GM19238 (cell line): ENCODE results near the gene VPS39.

Source experiments
- DNase-seq: peaks from one replicate; pipeline ENCODE4 v3.0.0; 2011; ENCODE audit warnings: low spot score; ENCODE audit not compliant: insufficient read length

The VPS39 gene

DNA sequence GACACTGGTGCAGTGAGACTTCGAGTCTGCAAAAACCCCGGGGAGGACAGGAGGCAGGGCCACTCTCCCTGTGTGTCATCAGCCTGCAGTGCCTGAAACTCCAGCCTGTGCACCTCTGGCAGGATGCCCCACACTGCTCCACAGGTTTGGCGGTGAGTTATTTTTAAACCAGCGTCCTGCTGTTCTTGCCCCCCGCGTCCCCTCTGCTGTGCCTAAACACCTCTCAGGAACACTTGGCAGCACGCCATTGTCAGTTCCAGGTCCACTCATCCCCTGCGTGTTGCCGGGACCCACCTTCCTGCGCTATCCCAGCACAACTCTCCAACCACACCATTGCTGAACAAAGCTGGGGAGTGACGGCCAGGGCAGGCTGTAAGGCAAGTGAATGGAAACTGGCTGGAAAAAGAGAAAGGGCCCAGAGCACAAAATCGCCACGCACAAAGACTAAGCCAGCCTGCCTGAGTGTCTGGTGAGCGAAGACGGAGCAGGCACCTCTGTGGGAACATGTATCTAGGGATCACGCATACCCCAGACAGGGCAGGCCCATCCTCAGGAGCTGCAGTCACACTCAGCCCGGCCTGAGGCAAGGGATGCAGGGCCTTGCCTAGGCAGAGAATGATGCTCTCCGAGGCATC is 48.6 kb downstream of the VPS39 start:
- no peak for DNase-seq

DNA sequence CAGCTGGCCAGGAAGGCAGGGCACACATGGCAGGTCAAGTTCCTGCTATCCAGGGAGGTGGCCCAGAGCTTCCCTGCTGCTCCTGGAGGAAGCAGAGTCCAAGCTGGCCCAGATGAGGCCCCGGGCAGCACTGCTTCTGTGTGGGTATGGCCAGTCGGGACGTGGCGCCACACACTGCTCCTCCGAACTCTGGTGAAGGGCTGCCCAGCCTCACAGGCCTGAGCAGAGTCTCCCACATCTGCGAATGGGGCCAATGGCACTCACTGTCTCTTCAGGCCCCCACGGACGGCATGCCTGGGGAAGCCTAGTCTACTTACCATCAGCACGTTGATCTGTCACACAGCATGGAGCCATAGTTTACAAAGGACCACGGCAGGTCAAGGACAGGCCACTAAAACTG is 49.2 kb downstream of the VPS39 start:
- DNase-seq = no peak

DNA sequence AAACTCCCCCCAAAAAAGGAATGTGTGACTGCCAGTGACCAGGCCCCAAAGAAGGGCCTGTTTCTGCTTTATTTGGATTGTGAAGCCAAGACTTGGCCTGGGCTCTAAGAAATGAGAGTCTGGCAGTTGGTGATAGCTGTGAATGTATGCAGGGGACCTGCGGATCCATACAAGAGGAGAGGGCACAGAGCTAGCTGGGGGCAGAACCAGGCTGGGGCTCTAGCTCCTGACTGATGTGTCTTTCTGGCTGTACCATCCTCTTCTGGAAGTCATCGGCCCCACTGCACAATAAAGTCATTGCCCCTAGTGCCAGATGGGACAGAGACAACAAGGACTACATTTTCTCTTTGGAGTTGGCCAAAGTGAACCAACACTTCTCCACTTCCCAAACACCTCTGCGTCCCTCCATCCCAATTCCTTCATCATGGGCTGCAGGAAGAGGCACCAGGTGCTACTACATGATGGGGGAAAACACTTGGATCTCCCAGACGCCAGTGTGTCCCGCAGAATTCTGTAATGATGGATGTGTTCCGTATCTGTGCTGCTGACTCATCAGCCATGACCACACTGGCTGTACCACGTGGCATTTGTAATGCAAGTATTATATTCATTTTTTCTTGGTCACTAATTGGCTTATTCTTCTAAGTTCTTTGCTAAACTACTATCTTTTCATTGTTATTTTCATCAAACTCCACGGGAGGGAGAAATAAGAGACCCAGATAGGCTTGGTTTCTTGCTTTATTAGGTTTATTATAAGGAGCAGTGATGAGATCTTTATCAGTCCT is 49.9 kb downstream of the VPS39 start:
- DNase-seq = no peak

DNA sequence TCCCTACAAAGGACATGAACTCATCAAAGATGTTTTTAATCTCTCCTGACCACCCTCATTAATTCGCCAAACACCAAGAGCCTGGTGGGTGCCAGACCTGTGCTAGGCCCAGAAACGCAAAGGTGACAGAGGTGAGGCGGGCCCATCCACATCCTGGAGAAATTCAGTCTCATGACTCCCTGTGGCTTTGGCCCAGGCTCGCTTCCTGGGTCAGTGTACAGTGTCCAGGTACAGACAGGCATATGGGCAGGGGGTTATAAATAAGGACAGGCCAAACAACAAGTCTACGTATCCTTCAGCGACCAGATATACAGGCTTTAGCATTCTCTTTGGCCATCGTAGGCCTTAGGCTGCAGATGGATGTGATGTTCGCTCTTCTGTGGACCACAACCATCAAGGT is 50.7 kb downstream of the VPS39 start:
- no peak for DNase-seq

DNA sequence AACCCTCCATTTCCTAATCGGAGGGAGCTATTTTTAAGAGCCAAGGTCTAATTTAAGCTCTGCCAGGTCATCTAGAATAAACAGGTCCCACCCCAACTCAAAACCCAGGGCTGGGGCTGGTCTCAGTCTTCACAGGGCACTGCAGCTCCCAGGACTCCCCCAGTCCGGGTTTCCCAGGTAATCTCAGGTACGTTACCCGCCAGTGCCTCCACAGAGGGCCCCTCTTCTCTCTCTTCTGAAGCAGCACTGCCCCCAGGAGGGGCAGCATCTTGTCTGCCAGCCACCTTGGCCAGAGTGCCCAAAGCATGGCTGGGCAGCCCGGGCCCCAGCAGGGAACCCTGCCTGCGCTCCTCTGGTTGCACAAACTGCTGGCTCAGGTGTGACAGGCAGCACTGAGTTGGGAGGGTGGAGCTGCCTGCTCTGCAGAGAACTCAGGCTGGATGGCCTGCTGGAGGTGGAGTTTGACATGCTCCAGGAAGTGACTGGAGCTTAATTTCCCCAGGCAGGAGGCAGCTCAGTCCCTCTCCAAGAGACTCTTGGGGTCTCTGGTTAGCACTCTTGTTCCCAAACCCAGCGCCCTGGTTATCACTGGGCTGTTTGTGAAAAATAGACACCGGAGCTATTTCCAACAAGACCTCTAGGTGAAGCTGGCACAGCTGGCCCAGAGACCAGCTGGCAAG is 51.7 kb downstream of the VPS39 start, which contains the start of gene PLA2G4F:
PLA2G4F (minus strand) TSS at position 394 of the 680 bp plus-strand sequence; CDS start at position 307, 87 bp downstream.
- DNase-seq = no peak

DNA sequence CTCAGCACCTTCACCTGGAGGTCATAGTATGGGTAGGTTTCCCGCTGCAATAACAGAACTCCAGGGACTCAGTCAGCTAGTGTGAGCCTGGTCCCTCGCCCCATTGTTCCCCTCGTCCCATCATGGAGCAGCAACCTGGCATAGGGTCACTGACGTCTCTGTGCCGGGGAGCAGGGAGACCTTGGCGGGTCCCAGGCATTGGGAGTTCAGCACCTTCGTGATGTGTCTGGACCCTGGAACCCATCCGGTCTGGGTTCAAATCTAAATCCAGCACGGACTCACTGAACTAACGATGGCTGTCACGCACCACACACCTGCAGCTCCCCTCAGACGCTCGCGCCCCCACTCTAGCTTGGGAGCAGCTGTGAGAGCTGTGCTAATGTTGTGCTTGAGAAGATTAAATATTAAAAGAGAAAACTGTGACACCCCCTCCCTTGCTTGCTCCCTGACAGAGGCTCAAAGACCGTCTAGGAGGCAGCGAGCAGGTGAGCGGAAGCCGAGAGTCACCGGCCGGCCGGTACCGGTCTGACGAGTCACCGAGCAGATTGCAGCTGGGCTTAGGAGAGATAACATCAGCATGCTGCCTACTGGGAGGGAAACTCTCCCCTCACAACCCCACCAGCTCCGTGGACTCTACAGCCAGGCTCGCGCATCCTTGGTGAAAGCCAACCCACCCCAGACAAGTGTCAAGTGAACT is 52.4 kb downstream of the VPS39 start:
- no peak for DNase-seq

DNA sequence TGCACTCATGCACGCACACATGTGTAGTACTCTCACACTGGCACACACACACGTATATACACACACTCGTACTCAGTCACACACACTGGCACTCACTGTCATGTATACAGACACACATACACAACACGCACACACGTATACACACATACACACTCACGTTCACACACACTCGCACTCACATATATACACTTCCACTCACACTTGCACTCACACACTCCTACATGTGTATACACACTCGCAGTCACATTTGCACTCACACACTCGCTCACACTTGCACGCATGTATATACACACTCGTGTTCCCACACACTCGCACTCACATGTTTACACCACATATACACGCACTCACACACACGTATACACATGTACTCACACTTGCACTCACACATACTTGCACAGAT is 53.1 kb downstream of the VPS39 start:
- DNase-seq = no peak

DNA sequence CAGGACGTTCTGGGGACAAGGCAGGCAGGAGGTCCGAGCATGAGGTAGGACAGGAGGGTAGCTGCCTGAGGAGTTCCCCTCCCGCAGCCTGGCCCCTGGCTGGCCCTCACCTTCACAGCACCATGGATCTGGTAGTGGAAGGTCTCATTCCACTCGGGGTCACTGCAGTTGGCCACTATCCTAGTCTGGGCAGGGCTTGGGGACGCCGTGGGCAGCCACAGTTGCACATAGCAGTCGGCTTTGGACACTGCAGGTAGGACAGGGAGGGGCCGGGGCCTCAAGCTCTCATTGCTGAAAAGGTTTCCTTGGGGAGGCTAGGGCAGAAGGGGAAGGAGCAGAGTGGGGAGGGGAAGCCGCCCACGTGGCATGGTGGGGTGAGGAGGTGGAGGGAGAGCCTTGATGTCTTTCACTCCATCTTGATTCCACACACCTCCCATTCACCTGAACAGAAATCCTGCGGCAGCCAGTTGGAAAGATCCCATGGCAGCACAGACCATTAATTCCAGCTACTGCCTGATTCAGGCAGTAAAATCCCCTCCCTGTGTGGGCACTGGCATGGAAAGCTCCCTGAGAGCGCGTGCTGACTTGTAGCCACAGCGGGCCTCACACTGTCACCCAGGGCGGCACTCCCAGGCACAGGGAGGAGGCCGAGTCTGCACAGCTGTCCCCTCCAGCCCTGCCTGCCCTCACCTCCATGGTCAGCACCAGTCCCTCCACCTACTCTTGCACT is 53.7 kb downstream of the VPS39 start:
- no peak for DNase-seq

DNA sequence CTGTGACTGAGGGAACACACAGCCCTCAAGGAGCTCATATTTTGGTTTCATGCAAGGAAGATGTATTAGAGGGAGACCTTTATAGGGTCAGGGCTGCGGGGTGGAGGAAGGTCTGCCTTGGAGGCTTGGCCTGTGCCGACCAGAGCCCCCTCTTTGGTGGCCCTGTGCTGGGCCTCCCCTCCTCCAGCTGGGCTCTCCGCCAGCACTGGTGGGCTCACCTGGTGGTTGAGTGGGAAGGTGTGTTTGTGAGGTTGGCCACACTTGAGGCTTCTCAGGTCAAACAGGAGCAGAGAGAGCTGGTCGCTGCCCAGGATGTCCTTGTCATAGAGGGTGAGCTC is 54.3 kb downstream of the VPS39 start:
- DNase-seq = no peak

DNA sequence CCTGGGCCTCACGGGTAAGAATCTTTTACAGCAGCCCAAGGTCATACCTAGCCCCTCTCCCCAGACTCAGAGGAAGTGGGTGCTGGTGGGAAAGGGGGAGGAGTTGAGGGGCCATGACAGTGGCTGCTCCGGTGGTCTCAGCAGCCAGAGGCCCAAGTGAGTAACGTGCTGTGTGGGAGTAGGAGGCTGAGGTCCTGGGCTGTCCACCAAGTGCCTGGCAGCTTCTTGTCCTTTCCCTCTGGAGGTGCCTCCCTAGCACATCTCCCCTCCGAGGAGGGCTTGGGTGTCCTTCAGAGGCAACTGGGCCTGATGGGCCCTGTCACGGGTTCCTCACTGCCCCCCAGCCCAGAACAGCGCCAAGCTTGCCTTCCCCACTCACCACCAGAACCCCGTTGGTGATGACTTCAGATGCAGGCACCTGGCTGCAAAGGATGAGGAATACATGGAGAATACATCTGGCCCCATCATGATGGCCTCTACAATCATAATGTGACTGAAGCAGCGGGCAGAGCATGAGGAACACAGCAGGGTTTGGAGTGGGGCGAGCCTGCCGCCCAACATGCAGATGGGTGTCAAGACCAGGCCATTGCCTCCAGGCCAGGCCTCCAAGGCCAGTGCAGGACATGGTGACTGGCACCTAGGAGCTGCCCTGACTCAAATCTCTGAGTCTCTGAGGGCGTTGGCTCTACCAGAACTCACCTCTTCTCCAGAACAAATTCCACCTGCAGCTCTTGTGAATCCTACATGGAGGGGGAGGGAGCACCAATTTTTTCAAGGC is 55.0 kb downstream of the VPS39 start:
- no peak for DNase-seq

DNA sequence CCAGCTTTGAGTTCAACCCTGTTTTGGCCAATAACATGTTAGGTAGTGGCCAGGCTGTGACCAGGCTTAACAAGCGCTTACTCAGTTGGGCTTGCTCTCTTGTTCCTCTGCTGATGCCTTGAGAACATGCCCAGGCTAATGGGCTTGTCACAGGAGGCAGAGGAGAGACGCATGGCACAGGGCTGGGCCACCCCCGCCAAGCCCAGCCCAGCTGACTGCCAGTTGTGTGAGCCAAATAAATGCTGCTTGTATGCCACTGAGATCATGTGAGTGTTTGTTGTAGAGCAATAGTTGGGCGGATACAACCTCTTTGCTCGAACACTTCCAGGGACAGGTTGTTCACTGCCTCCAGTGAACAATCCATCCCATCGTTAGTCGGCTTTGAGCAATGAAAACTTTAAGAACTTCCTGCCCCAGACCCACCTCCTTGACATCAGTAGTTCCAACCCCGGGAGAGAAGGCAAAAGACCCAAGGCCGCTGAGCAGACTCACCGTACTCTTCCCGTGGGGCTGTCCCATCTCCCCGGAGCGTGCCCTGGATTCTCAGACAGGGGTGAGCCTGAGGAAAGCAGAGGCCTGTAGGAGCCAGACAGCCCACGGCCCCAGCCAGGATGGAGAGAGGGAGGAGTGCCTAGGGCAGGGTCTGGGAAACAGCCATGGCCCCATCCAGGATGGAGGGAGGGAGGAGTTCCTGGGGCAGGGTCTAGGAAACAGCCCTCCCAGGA is 55.7 kb downstream of the VPS39 start:
- DNase-seq = no peak

DNA sequence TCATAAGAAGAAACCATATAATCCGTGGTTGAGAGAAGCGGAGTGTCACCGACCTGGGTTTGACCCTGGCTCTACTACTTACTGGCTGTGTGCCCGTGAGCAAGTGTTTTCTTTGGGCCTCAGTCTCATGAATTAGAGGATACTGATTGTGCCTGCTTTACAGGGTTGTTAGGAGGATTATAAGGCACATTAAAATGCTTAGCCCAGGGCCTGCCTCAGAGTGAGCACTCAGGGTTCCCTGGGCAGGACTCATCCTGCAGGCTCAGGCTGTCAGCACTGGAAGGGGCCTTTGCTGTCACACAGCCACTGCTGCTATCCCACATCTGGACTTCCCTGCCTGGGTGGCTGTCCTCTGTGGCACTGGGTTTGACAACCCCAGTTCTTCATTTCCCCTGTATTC is 56.4 kb downstream of the VPS39 start:
- no peak for DNase-seq

DNA sequence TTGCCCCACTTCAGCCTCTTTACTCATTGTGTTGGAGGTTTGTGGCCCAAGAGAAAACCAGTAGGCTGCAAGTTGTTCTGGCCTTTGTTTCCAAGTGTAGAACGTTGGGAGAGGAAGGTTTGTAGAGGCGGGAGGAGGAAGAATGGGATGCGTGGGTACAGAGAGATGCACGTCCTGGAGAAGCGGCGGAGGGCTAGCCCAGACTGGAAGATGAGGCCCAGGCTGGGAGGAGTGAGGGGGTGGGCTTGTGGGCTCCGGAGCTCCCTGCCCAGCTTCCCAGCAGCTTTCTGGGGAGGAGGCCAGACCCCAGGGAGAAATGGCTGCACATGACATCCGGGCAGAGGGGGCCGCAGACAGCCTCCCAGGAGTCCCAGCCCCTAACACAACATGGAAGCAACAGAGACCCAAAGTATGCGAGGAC is 57.0 kb downstream of the VPS39 start:
- DNase-seq = no peak

DNA sequence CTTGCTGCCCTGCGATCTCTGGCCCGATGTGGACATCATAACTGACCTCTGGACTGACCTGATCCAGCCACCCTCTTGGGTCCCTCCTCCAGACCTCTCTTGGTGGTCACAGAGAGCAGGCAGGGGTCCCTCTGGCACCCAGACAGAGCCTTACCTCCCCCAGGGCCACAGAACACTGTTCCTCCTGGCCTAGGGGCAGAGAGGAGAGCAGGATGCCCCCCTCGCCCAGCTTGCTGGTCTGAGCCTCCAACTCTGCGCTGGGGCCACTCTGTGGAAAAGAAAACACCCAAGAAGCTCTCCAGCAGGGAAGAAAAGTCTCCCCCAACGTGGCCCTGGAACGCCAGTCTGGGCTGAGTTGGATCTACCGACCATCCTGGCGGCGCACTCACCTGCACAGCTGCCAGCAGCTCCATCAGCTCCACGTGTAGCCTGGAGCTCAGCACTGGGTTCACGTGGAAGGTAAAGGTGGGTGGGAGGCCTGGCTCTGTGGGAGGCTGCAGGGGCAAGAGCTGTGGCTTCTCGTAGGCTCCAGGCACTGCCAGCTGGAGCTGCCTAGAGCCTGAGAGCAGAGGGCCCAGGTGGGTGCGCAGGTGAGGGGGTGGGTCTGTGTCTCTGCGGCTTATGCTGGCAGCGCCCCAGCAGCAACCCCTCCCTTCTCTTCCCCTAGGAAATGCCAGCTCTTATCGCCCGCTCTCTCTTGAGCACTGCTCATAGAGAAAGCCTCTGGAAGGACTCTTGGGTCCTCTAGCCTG is 57.7 kb downstream of the VPS39 start:
- no peak for DNase-seq

DNA sequence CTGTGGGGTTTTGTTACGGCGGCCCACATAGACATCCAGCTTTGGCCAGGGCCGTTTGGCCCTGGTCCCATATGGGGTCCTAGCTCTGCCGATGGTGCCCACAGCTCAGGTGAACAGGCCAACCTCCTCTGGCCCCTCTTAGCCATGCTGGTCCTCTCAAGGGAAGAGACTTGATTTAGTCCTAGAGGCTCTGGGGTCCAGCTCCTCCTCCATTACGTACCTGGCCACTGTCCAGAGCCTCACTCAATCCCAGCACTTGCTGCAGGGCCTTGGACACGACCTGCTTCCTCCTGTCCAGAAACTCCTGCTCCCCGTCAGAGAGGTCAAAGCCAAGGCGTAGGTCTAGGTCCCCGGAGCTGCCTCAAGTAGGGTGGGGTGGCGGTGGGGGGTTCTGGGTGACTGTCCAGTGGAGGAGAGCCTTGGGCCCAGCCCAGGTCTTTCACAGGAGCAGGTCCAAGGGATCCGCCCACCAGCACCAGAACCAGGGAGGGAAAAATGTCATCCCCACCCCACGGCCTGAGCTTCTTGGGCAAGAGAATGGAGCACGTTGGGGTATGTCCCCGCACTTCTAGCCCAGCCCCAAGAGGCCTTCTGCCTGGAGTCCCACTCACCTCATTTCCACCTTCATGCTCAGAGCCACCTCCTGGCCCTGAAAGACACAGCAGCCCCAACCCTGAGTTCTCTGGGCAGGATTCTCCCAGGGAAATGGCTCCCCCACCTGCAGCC is 58.4 kb downstream of the VPS39 start:
- DNase-seq = no peak

DNA sequence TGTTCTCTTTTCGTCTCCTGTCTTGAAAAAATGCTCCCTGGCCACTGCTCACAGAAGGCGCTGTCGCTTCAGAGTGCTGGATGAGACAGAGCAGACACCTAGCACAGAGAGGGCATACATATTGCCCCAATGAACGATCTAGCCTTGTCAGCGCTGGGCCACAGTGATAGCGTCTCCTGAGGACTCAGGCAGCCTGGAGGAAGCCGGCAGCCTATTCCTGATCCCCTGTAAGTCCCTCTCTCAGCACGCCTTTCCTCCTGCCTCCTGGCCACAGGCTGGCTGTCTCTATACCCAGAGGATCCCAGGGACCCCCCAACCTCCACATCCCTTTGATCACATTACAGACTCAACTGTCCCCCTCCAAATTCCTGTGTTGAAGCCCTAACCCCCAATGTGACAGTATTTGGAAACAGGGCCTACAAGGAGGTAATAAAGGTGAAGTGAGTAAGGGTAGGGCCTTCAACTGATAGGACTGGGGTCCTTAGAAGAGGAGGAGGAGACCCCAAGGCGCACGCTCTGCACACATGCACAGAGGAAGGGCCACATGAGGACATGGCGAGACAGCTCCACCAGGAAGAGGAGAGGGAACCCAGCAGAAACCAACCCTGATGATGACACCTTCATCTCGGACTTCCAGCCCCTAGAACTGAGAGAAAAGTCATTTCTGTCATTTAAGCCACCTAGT is 59.2 kb downstream of the VPS39 start:
- no peak for DNase-seq

DNA sequence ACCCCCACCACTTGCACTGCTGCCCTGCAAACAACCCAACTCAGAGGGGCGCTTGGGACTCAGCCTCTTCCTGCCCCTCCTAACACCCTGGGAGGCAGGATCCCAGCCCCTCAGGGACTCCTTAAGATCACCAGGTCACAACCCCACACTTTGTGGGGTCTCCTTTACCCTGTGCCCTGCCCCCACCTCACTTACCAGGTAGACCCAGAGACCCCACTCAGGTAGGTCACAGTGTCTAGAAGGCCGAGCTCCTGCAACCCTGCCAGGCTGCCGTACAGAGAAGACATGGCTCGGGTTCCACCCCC is 60.7 kb downstream of the VPS39 start:
- DNase-seq = no peak
